Measurements from ENCODE around the gene PDZK1IP1.
"Not testable (repeated sequence)": the region's sequence is repeated elsewhere in the genome, so short reads cannot be mapped to it uniquely, and the experiment has no call there.

The PDZK1IP1 gene

GRCh38 chr1:47195981-47196380 is 6.1 kb upstream of the PDZK1IP1 start:
- not testable (repeated sequence) for DNase-seq

- DNase-seq, result no peak
Measured at GRCh38 chr1:47194311-47194710, 4.5 kb upstream of the PDZK1IP1 start.

- not testable (repeated sequence) for DNase-seq
Measured at GRCh38 chr1:47193496-47193895, 3.7 kb upstream of the PDZK1IP1 start.

GRCh38 chr1:47192458-47193384 is 2.9 kb upstream of the PDZK1IP1 start:
- DNase-seq, result no peak

- DNase-seq, result no peak
Measured at GRCh38 chr1:47191940-47192457, 2.2 kb upstream of the PDZK1IP1 start.

GRCh38 chr1:47190857-47191256 is 1.0 kb upstream of the PDZK1IP1 start:
- DNase-seq, result no peak

GRCh38 chr1:47190509-47190855 is 646 bp upstream of the PDZK1IP1 start:
- no peak for DNase-seq

GRCh38 chr1:47188791-47189785 is 748 bp downstream of the PDZK1IP1 start:
- DNase-seq, result no peak

GRCh38 chr1:47187926-47188250 is 1.9 kb downstream of the PDZK1IP1 start:
- no peak for DNase-seq

GRCh38 chr1:47187231-47187925 is 2.5 kb downstream of the PDZK1IP1 start:
- no peak for DNase-seq

- DNase-seq, result no peak
Measured at GRCh38 chr1:47186267-47187185, 3.3 kb downstream of the PDZK1IP1 start.

- DNase-seq, result no peak
Measured at GRCh38 chr1:47184822-47185677, 4.8 kb downstream of the PDZK1IP1 start.

GRCh38 chr1:47184090-47184821 is 5.6 kb downstream of the PDZK1IP1 start:
- no peak for DNase-seq

- DNase-seq, result no peak
Measured at GRCh38 chr1:47183308-47184089, 6.3 kb downstream of the PDZK1IP1 start.

- no peak for DNase-seq
Measured at GRCh38 chr1:47182676-47183235, 7.1 kb downstream of the PDZK1IP1 start.

- DNase-seq, result no peak
Measured at GRCh38 chr1:47181955-47182675, 7.7 kb downstream of the PDZK1IP1 start.

- no peak for DNase-seq
Measured at GRCh38 chr1:47181095-47181954, 8.5 kb downstream of the PDZK1IP1 start.
